ENCODE measurements around the gene COMMD6.

GRCh38 chr13:75482820-75483079 lies 54.9 kb downstream of the COMMD6 start:
- TF ChIP-seq, protein P1, sequence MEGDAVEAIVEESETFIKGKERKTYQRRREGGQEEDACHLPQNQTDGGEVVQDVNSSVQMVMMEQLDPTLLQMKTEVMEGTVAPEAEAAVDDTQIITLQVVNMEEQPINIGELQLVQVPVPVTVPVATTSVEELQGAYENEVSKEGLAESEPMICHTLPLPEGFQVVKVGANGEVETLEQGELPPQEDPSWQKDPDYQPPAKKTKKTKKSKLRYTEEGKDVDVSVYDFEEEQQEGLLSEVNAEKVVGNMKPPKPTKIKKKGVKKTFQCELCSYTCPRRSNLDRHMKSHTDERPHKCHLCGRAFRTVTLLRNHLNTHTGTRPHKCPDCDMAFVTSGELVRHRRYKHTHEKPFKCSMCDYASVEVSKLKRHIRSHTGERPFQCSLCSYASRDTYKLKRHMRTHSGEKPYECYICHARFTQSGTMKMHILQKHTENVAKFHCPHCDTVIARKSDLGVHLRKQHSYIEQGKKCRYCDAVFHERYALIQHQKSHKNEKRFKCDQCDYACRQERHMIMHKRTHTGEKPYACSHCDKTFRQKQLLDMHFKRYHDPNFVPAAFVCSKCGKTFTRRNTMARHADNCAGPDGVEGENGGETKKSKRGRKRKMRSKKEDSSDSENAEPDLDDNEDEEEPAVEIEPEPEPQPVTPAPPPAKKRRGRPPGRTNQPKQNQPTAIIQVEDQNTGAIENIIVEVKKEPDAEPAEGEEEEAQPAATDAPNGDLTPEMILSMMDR (IDR thresholded peaks at IDR 0.05): peak in 2 of 6 experiments; percentile 11 to 37
- TF ChIP-seq POLR2A (IDR thresholded peaks at IDR 0.05): no peak

Data from adrenal gland (tissue), 5 donors.